HG03460 (cell line): Measurements from ENCODE around the gene ACOXL.

ENCODE experiments used
- ATAC-seq: cut with Tn5 transposase; IDR thresholded peaks from one replicate; pipeline ENCODE4 v1.9.1; 2021; ENCODE audit not compliant: unreplicated experiment

Gene ACOXL

GRCh38 chr2:110718382-110718781, 14.0 kb upstream of the ACOXL start:
- no peak for ATAC-seq

- no peak for ATAC-seq
Measured at GRCh38 chr2:110718990-110719389, 13.4 kb upstream of the ACOXL start.

- no peak for ATAC-seq
Measured at GRCh38 chr2:110720547-110720946, 11.8 kb upstream of the ACOXL start.

- ATAC-seq = no peak
Measured at GRCh38 chr2:110724820-110725219, 7.6 kb upstream of the ACOXL start.

GRCh38 chr2:110725370-110725769, 7.0 kb upstream of the ACOXL start:
- no peak for ATAC-seq

- ATAC-seq = no peak
Measured at GRCh38 chr2:110725859-110726258, 6.5 kb upstream of the ACOXL start.

- no peak for ATAC-seq
Measured at GRCh38 chr2:110726285-110726684, 6.1 kb upstream of the ACOXL start.

GRCh38 chr2:110727923-110728322, 4.5 kb upstream of the ACOXL start:
- no peak for ATAC-seq

- ATAC-seq = no peak
Measured at GRCh38 chr2:110729106-110729505, 3.3 kb upstream of the ACOXL start.

- no peak for ATAC-seq
Measured at GRCh38 chr2:110731064-110731463, 1.3 kb upstream of the ACOXL start.

GRCh38 chr2:110735366-110735765, 3.0 kb downstream of the ACOXL start:
- no peak for ATAC-seq

GRCh38 chr2:110737783-110738182, 5.4 kb downstream of the ACOXL start:
- no peak for ATAC-seq

- ATAC-seq = no peak
Measured at GRCh38 chr2:110740747-110741349, 8.5 kb downstream of the ACOXL start.

GRCh38 chr2:110741491-110741980, 9.2 kb downstream of the ACOXL start:
- no peak for ATAC-seq

GRCh38 chr2:110742412-110742811, 10.0 kb downstream of the ACOXL start:
- ATAC-seq = no peak

GRCh38 chr2:110743600-110743999, 11.2 kb downstream of the ACOXL start:
- no peak for ATAC-seq

- no peak for ATAC-seq
Measured at GRCh38 chr2:110744429-110744828, 12.1 kb downstream of the ACOXL start.

GRCh38 chr2:110745048-110745447, 12.7 kb downstream of the ACOXL start:
- no peak for ATAC-seq

- no peak for ATAC-seq
Measured at GRCh38 chr2:110746586-110747521, 14.5 kb downstream of the ACOXL start.

- no peak for ATAC-seq
Measured at GRCh38 chr2:110747522-110748488, 15.4 kb downstream of the ACOXL start.

GRCh38 chr2:110748489-110748867, 16.1 kb downstream of the ACOXL start:
- ATAC-seq = peak; percentile 89
